ENCODE results near the gene RAPGEF6.

GRCh38 chr5:131654309-131654708 lies 19.3 kb upstream of the RAPGEF6 start:
- TF ChIP-seq CTCF (IDR thresholded peaks at IDR 0.05; ENCODE audit: low read depth, low read length, poor library complexity, severe bottlenecking) (no peak), EZH2phosphoT487 (IDR thresholded peaks at IDR 0.05; ENCODE audit: borderline replicate concordance, low read length) (no peak)
